Esophagus (tissue), 2 donors: ENCODE results near the gene ATP13A5. TPM values are rescaled to one million over a fixed set of nuclear protein-coding genes. Genes with fewer than 3 reads are reported as not detected.

Source experiments
- H3K27ac ChIP-seq, 2 donors: one replicate each; pipeline ENCODE4 v1.5.1; 2013; ENCODE audit warnings: low read depth in 2 of 2, mild to moderate bottlenecking in 2 of 2, inconsistent platforms in 1 of 2, low read length in 1 of 2, moderate library complexity in 1 of 2
- H3K27me3 ChIP-seq, 2 donors: one replicate each; pipeline ENCODE4 v1.6.1; 2013; ENCODE audit warnings: low read length in 2 of 2, control low read depth in 1 of 2, mild to moderate bottlenecking in 1 of 2; ENCODE audit not compliant: insufficient read depth in 2 of 2, control insufficient read depth in 1 of 2
- H3K36me3 ChIP-seq, 2 donors: one replicate each; pipeline ENCODE4 v1.6.1; 2013; ENCODE audit warnings: low read length in 1 of 2; ENCODE audit not compliant: control insufficient read depth in 2 of 2, insufficient read depth in 2 of 2
- H3K4me1 ChIP-seq, 2 donors: one replicate each; pipeline ENCODE4 v1.6.1; 2013; ENCODE audit warnings: low read length in 1 of 2; ENCODE audit not compliant: control insufficient read depth in 2 of 2, insufficient read depth in 2 of 2
- H3K4me3 ChIP-seq, 2 donors: one replicate each; pipeline ENCODE4 v1.5.1; 2013; ENCODE audit warnings: low read length in 2 of 2, mild to moderate bottlenecking in 2 of 2, low read depth in 1 of 2, moderate library complexity in 1 of 2
- H3K9me3 ChIP-seq, 2 donors: one replicate each; pipeline ENCODE4 v1.6.1; 2013; ENCODE audit warnings: mild to moderate bottlenecking in 2 of 2, low read depth in 1 of 2, low read length in 1 of 2, moderate library complexity in 1 of 2; ENCODE audit not compliant: control insufficient read depth in 2 of 2, insufficient read depth in 1 of 2
- WGBS, 2 donors: extraction: QIAGEN DNeasy Blood & Tissue Kit; methylation state at CpG; one replicate each; pipeline ENCODE4 v1.1.7; 2013; 5-methylcytosine and 5-hydroxymethylcytosine counted together
- polyA plus RNA-seq, 2 donors: library from polyadenylated mRNA; stranded (reverse); fragments of 200-250 nt; gene quantifications; one replicate each; pipeline ENCODE4 v1.2.3, GENCODE V29; 2013
- donor health status: healthy with polysubstance abuse.
- donor health status: Bipolar disorder and iron deficiency.

Gene ATP13A5
- polyA plus RNA-seq, 2 donors: 0.26 TPM

DNA sequence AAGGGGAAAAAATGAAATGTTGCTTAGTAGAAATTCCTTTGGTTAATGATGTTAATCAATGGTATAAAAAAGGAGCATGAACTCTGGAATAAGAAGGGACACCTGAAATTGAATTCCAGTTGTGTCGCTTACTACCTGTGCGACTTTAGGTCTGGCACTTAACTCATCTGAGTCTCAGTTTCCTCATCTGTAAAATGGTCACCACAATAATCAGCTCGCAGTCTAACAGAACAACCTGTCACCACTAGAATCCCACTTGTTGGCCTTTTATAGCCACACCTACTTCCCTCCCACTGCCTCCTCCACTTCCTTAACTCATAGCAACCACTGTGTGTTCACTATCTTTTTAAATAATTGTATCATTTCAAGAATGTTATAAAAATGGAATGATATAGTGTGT, 135.0 kb downstream of the ATP13A5 start:
- Histone ChIP-seq H3K27me3 (no peaks in the 10 kb centered on the region), H3K4me1 (no peaks in the 10 kb centered on the region), H3K27ac (no peak overlapping the region), H3K36me3 (no peaks in the 10 kb centered on the region), H3K4me3 (no peak overlapping the region), H3K9me3 (no peaks in the 10 kb centered on the region)
- WGBS, 2 donors: 91 to 92% methylated on average over 3 of the region's 3 CpGs

DNA sequence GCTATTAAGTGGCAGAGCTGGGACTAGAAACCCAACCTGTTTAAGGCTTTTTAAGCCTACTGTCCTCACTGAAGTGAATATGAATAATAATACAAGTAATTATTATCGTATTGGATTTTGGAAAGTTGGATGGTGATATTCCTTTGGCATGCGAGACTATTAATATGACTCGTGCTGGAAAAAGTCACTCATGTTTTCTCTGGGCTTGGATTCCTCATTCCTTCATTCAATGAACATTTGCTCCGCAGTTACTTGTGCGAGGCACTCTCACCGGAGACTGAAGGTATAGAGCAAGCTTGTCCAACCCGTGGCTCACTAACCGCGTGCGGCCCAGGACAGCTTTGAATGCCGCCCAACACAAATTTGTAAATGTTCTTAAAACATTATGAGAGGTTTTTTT, 136.8 kb downstream of the ATP13A5 start:
- Histone ChIP-seq H3K4me3 (peak overlapping the region; percentile 58 to 66), H3K27ac (no peak overlapping the region), H3K9me3 (no peaks in the 10 kb centered on the region), H3K4me1 (no peaks in the 10 kb centered on the region), H3K27me3 (no peaks in the 10 kb centered on the region), H3K36me3 (no peaks in the 10 kb centered on the region)
- WGBS, 2 donors: 75 to 80% methylated on average over 11 of the region's 11 CpGs

DNA sequence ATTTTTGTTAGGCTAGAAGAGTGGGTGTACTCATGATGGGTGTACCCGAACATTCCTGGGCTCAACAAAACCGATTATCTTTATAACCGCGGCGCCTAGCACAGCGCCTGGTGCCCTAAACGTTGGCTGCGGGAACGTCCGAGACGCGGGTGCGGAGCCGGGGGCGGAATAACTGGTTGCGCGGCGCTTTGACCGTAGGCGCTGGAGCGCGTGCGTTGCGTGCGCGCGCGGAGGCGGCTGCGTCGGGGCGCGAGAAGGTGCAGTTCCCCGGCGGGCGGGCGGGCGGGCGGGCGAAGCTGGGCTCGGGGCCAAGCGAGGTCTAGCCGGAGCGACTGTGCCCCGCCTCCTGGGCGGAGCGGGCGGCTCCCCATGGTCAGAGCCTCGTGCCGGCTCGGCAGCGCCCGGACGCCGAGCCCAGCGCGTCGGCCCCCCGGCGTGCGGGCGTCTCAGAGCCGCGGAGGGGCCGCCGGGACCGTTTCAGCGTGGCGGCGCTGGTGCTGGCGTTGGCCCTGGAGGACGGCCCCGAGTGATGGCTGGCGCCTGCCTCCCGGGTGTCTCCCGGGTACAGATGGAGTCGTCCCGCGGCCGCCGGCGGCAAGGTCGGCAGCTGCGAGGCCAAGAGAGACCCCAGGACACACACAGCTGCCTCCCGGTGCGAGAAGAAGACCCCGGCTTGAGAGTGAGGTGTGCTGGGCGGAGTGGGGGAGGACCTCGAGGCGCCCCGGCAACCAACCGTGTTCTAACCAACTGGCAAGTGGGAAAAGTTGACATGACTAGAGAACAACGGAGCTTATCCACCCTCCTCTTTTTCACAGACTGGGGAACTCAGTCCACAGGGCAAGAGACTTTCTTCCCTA, 137.5 kb downstream of the ATP13A5 start, which contains the start of gene PLAAT1:
TSS of gene PLAAT1 (plus strand) at position 373 of the 857 bp plus-strand sequence. CDS start 14,429 bp downstream, outside the sequence.
- WGBS, 2 donors: 2% methylated on average over 87 to 93 of the region's 93 CpGs
- peak within 1 kb of the TSS; percentile 5 to 43 for H3K27ac ChIP-seq
- no peaks in the 10 kb centered on the region for H3K27me3 ChIP-seq
- H3K4me3 ChIP-seq: peak within 1 kb of the TSS; percentile 60 to 66
- no peaks in the 10 kb centered on the region for H3K36me3 ChIP-seq
- no peaks in the 10 kb centered on the region for H3K9me3 ChIP-seq
- no peaks in the 10 kb centered on the region for H3K4me1 ChIP-seq

DNA sequence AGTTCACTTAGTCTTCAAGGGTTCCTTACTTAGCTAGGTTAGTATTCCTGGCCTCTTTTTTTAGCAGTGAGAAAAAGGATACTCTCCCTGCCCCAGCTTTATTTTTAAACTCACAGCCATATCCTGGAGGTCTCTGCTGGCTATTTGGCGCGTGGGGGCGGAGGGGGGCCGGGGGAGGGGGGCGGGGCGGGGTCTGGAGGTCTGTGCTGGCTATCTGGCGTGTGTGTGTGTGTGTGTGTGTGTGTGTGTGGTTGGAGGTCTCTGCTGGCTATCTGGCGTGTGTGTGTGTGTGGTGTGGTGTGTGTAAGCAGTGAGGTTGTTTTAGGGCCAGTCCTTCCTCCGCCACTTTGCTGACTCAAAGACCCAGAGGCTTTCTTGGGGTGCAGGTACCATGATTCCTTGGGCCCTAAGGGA, 138.1 kb downstream of the ATP13A5 start:
- Histone ChIP-seq H3K27ac (peak overlapping the region in 1 of 2 donors; percentile 14), H3K36me3 (no peaks in the 10 kb centered on the region), H3K27me3 (no peaks in the 10 kb centered on the region), H3K4me3 (peak overlapping the region; percentile 60 to 66), H3K9me3 (no peaks in the 10 kb centered on the region), H3K4me1 (no peaks in the 10 kb centered on the region)
- WGBS, 2 donors: 2 to 5% methylated on average over 9 of the region's 9 CpGs

DNA sequence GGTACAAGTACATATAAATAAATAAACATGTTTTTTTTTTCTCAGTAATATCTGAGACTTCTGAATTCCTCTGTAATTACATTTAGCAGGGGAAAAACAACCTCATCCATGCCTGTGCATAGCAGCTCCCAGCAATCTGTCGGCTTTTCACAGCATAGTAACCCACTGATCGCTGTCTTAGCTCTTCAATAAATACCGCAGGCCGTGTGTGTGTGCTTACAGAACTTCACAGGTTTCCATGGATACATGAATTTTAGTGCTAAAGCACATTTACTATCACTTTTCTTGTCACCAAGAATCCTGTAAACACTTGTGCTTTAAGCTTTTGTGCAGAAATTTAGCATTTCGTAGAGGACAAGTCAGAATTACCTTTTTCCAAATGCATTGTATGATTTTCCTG, 141.5 kb downstream of the ATP13A5 start:
- H3K27ac ChIP-seq: no peak overlapping the region
- WGBS, 2 donors: 74% methylated on average over 5 of the region's 5 CpGs
- no peak overlapping the region for H3K4me3 ChIP-seq
- H3K36me3 ChIP-seq: no peaks in the 10 kb centered on the region
- H3K9me3 ChIP-seq: no peaks in the 10 kb centered on the region
- H3K4me1 ChIP-seq: no peaks in the 10 kb centered on the region
- no peaks in the 10 kb centered on the region for H3K27me3 ChIP-seq

DNA sequence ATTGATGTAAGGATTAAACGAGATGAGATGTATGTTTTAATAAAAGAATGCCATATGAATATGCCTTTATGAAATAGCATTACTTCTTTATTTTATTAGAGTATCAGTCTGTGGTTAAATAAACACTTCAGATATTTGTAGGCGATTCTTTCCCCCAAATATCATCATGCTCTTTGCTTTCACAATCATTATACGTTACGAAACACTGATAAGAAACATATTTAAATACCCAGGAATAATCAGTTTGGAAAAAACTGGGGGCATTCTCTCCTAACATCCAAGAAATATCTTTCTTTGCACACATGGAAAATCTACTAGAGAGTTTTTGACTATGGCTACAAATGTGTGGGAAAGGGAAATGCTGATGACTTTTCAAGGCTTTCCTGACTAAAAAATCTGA, 142.0 kb downstream of the ATP13A5 start:
- Histone ChIP-seq H3K27me3 (no peaks in the 10 kb centered on the region), H3K4me3 (no peak overlapping the region), H3K9me3 (no peaks in the 10 kb centered on the region), H3K36me3 (no peaks in the 10 kb centered on the region), H3K27ac (no peak overlapping the region), H3K4me1 (no peaks in the 10 kb centered on the region)
- WGBS, 2 donors: 37 to 63% methylated on average over 4 of the region's 4 CpGs

DNA sequence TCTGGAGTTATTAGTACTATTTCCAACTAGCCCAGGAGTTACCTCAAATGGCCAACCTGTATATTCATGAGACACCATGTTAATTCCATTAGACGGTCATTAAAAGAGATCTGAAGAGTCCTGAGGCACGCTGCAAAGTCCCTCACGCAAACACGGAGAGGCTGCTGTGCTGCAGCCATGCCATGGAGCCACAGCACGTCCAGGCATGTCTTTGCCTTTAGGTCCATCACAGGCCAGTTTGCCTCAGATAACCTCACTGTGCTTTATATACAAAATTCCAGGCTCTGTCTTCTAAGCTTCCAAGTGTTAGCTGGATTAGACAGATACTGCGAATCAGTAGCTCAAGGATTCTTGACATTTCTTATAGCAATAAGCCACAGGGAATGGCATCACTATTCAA, 147.4 kb downstream of the ATP13A5 start:
- 50 to 60% methylated on average over 6 of the region's 6 CpGs for WGBS, 2 donors
- Histone ChIP-seq H3K36me3 (no peaks in the 10 kb centered on the region), H3K4me3 (no peak overlapping the region)

DNA sequence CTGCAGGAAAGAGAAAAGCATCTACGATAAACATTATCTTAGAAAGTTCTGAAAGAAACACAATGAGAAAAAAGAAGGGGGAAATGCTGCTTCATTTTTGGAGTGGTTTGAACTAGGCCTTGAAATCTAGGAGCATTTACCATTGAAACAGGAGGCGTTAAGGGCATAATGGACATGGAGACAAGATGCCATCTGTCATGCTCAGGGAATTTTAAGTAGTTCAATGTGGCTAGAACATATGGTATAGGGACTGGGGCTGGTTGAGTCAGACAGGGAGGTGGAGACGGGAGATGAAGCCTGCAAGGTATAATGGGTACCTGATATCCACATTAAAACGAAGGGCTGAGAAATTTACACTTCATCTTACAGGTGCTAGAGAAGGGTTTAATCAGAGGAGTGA, 147.9 kb downstream of the ATP13A5 start:
- H3K4me3 ChIP-seq: no peak overlapping the region
- no peaks in the 10 kb centered on the region for H3K36me3 ChIP-seq
- 87 to 88% methylated on average over 4 of the region's 4 CpGs for WGBS, 2 donors
- H3K9me3 ChIP-seq: no peaks in the 10 kb centered on the region
- peaks cover 0 to 1% of the 10 kb centered on the region in 2 donors for H3K4me1 ChIP-seq
- no peaks in the 10 kb centered on the region for H3K27me3 ChIP-seq
- no peak overlapping the region for H3K27ac ChIP-seq

More for the DNA sequence above, 147.4 kb downstream of the ATP13A5 start:
- H3K27ac ChIP-seq: no peak overlapping the region
- H3K9me3 ChIP-seq: no peaks in the 10 kb centered on the region
- H3K4me1 ChIP-seq: peaks cover 0 to 1% of the 10 kb centered on the region in 2 donors
- H3K27me3 ChIP-seq: no peaks in the 10 kb centered on the region

DNA sequence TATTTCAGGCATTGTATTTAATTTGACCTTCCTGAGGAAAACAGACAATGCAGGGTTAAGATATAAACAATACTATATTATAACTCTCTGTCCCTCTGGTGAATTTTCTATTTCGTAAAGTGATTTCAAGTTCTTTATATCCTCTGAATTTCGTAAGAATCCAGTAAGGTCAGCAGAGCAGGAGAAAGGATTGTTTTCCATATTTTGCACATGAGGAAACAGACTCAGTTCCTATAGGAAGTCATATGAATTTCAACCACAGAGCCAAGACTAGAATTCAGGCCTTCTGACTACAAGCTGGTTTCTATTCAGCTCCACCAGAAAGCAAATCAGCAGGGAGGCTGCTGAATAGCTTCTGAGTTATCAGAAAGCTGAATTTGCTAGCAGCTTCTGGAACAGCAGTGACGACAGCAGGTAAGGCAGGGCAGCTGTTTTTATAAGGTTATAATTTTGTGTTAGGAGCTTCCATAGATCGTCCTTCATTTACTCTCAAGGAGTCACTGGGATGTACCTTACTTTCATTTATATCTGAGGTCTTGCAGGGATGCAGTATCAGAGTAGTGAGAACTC, 148.6 kb downstream of the ATP13A5 start:
- Histone ChIP-seq H3K36me3 (no peaks in the 10 kb centered on the region), H3K27ac (no peak overlapping the region), H3K4me3 (no peak overlapping the region), H3K4me1 (peaks cover 0 to 1% of the 10 kb centered on the region in 2 donors), H3K27me3 (no peaks in the 10 kb centered on the region), H3K9me3 (no peaks in the 10 kb centered on the region)
- WGBS, 2 donors: 80 to 82% methylated on average over 4 of the region's 4 CpGs
